Measurements from ENCODE around the gene ARHGAP8. TPM values are rescaled to one million over a fixed set of nuclear protein-coding genes. Genes with fewer than 3 reads are reported as not detected.
"Not testable (repeated sequence)": the region's sequence is repeated elsewhere in the genome, so short reads cannot be mapped to it uniquely, and the experiment has no call there.

Gene ARHGAP8
- total RNA-seq, 1 donor from 2014 or later: 1.1 TPM

GRCh38 chr22:44831885-44832284 lies 79.5 kb downstream of the ARHGAP8 start:
- DNase-seq: no peak

GRCh38 chr22:44834065-44834464 lies 81.7 kb downstream of the ARHGAP8 start:
- DNase-seq: no peak

GRCh38 chr22:44837481-44837880 lies 85.1 kb downstream of the ARHGAP8 start:
- no peak for DNase-seq

GRCh38 chr22:44838316-44839016 lies 86.1 kb downstream of the ARHGAP8 start:
- DNase-seq: peak; percentile 85

- DNase-seq: peak; percentile 13
Observed at GRCh38 chr22:44839061-44839460, 86.7 kb downstream of the ARHGAP8 start.

- peak; percentile 17 for DNase-seq
Observed at GRCh38 chr22:44839721-44840120, 87.3 kb downstream of the ARHGAP8 start.

- no peak for DNase-seq
Observed at GRCh38 chr22:44840611-44841322, 88.4 kb downstream of the ARHGAP8 start.

- DNase-seq: no peak
Observed at GRCh38 chr22:44842417-44842816, 90.0 kb downstream of the ARHGAP8 start.

- DNase-seq: no peak
Observed at GRCh38 chr22:44845191-44845590, 92.8 kb downstream of the ARHGAP8 start.

- DNase-seq: no peak
Observed at GRCh38 chr22:44845796-44846720, 93.7 kb downstream of the ARHGAP8 start.

GRCh38 chr22:44846726-44847275 lies 94.4 kb downstream of the ARHGAP8 start:
- DNase-seq: no peak

GRCh38 chr22:44847380-44847779 lies 95.0 kb downstream of the ARHGAP8 start:
- DNase-seq: no peak

GRCh38 chr22:44847892-44848291 lies 95.5 kb downstream of the ARHGAP8 start:
- DNase-seq: no peak

- DNase-seq: no peak
Observed at GRCh38 chr22:44848296-44848741, 95.9 kb downstream of the ARHGAP8 start.

- no peak for DNase-seq
Observed at GRCh38 chr22:44848791-44849420, 96.5 kb downstream of the ARHGAP8 start.

GRCh38 chr22:44850946-44851345 lies 98.6 kb downstream of the ARHGAP8 start:
- DNase-seq: no peak

- DNase-seq: not testable (repeated sequence)
Observed at GRCh38 chr22:44854641-44855040, 102.3 kb downstream of the ARHGAP8 start.

GRCh38 chr22:44855855-44856254 lies 103.5 kb downstream of the ARHGAP8 start:
- no peak for DNase-seq

GRCh38 chr22:44858819-44859218 lies 106.4 kb downstream of the ARHGAP8 start:
- not testable (repeated sequence) for DNase-seq

GRCh38 chr22:44859641-44860040 lies 107.3 kb downstream of the ARHGAP8 start:
- no peak for DNase-seq

- DNase-seq: peak; percentile 79
Observed at GRCh38 chr22:44860311-44860710, 107.9 kb downstream of the ARHGAP8 start.

GRCh38 chr22:44861245-44861644 lies 108.9 kb downstream of the ARHGAP8 start:
- DNase-seq: no peak

Measured in tongue (tissue), 2 donors.